SK-N-SH treated with all-trans-retinoic acid at 6 μM for 48 hours (cell line): Measurements from ENCODE around the gene SLC8B1.

Experiments
- ATAC-seq: fragments of 200-7000 bp; cut with Tn5 transposase; 3 replicates; pipeline ENCODE4 v1.9.1; 2020; ENCODE audit warnings: mild to moderate bottlenecking, moderate library complexity
- ARNTL ChIP-seq: fragments of 450-650 bp; formaldehyde crosslinking; IDR thresholded peaks from 2 replicates; pipeline ENCODE4 v1.5.0; 2020; ENCODE audit warnings: low read depth, mild to moderate bottlenecking, moderate library complexity, borderline replicate concordance
- BACH2 ChIP-seq: fragments of 250-450 bp; sonication (Bioruptor Pico); IDR thresholded peaks from 2 replicates; pipeline ENCODE4 v1.9.0; 2021; ENCODE audit warnings: mild to moderate bottlenecking, borderline replicate concordance
- ESRRG ChIP-seq: fragments of 250-450 bp; sonication (Bioruptor Pico); IDR thresholded peaks from 2 replicates; pipeline ENCODE4 v1.6.1; 2021; ENCODE audit warnings: mild to moderate bottlenecking
- GLIS3 ChIP-seq: fragments of 250-450 bp; sonication (Bioruptor Pico); IDR thresholded peaks from 2 replicates; pipeline ENCODE4 v1.5.0; 2020; ENCODE audit warnings: mild to moderate bottlenecking, moderate library complexity
- ISL1 ChIP-seq: fragments of 250-450 bp; sonication (Bioruptor Pico); IDR thresholded peaks from 2 replicates; pipeline ENCODE4 v2.1.2; 2022; ENCODE audit warnings: mild to moderate bottlenecking, moderate library complexity
- PPARA ChIP-seq: fragments of 250-450 bp; sonication (Bioruptor Pico); IDR thresholded peaks from 2 replicates; pipeline ENCODE4 v1.5.0; 2020; ENCODE audit warnings: mild to moderate bottlenecking, borderline replicate concordance
- RARB ChIP-seq: fragments of 250-450 bp; sonication (Bioruptor Pico); IDR thresholded peaks from 2 replicates; pipeline ENCODE4 v1.8.0; 2021; ENCODE audit warnings: mild to moderate bottlenecking, moderate library complexity
- SNAI2 ChIP-seq: fragments of 250-450 bp; sonication (Bioruptor Pico); IDR thresholded peaks from 2 replicates; pipeline ENCODE4 v1.5.0; 2020; ENCODE audit warnings: mild to moderate bottlenecking, moderate library complexity
- TCF4 ChIP-seq: fragments of 250-450 bp; sonication (Bioruptor Pico); IDR thresholded peaks from 2 replicates; pipeline ENCODE4 v1.8.0; 2021; ENCODE audit warnings: mild to moderate bottlenecking, moderate library complexity, borderline replicate concordance
- TOX ChIP-seq: fragments of 250-450 bp; sonication (Bioruptor Pico); IDR thresholded peaks from 2 replicates; pipeline ENCODE4 v1.8.0; 2021; ENCODE audit warnings: mild to moderate bottlenecking, moderate library complexity, borderline replicate concordance
- ZFP3 ChIP-seq: fragments of 250-450 bp; sonication (Bioruptor Pico); IDR thresholded peaks from 2 replicates; pipeline ENCODE4 v1.5.0; 2020; ENCODE audit warnings: mild to moderate bottlenecking, moderate library complexity
- ZFP30 ChIP-seq: fragments of 450-650 bp; formaldehyde crosslinking; IDR thresholded peaks from 2 replicates; pipeline ENCODE4 v1.5.0; 2022; ENCODE audit warnings: mild to moderate bottlenecking, moderate library complexity
- ZNF565 ChIP-seq: fragments of 450-650 bp; formaldehyde crosslinking; conservative IDR thresholded peaks from 2 replicates; pipeline ENCODE4 v1.5.0; 2020; ENCODE audit warnings: low read depth, mild to moderate bottlenecking, moderate library complexity
- ZNF70 ChIP-seq: fragments of 450-650 bp; formaldehyde crosslinking; IDR thresholded peaks from 2 replicates; pipeline ENCODE4 v1.5.0; 2020; ENCODE audit warnings: mild to moderate bottlenecking, moderate library complexity
- TF ChIP-seq, protein P1 (sequence below): fragments of 250-450 bp; sonication (Bioruptor Pico); IDR thresholded peaks from 2 replicates; pipeline ENCODE4 v1.5.1; 2020; ENCODE audit warnings: low read depth, mild to moderate bottlenecking, moderate library complexity
- TF ChIP-seq, protein P2 (sequence below): fragments of 250-450 bp; sonication (Bioruptor Pico); IDR thresholded peaks from 2 replicates; pipeline ENCODE4 v1.8.0; 2021; ENCODE audit warnings: low read depth, mild to moderate bottlenecking, moderate library complexity, borderline replicate concordance
- TF ChIP-seq, protein P3 (sequence below): fragments of 250-450 bp; sonication (Bioruptor Pico); IDR thresholded peaks from 2 replicates; pipeline ENCODE4 v1.5.1; 2021; ENCODE audit warnings: mild to moderate bottlenecking, moderate library complexity
- TF ChIP-seq, protein P4 (sequence below): fragments of 250-450 bp; sonication (Bioruptor Pico); IDR thresholded peaks from 2 replicates; pipeline ENCODE4 v1.5.0; 2020; ENCODE audit warnings: mild to moderate bottlenecking, moderate library complexity
- TF ChIP-seq, protein P5 (sequence below): fragments of 250-450 bp; sonication (Bioruptor Pico); IDR thresholded peaks from 2 replicates; pipeline ENCODE4 v1.8.0; 2020; ENCODE audit warnings: mild to moderate bottlenecking, moderate library complexity, borderline replicate concordance

Gene SLC8B1

DNA sequence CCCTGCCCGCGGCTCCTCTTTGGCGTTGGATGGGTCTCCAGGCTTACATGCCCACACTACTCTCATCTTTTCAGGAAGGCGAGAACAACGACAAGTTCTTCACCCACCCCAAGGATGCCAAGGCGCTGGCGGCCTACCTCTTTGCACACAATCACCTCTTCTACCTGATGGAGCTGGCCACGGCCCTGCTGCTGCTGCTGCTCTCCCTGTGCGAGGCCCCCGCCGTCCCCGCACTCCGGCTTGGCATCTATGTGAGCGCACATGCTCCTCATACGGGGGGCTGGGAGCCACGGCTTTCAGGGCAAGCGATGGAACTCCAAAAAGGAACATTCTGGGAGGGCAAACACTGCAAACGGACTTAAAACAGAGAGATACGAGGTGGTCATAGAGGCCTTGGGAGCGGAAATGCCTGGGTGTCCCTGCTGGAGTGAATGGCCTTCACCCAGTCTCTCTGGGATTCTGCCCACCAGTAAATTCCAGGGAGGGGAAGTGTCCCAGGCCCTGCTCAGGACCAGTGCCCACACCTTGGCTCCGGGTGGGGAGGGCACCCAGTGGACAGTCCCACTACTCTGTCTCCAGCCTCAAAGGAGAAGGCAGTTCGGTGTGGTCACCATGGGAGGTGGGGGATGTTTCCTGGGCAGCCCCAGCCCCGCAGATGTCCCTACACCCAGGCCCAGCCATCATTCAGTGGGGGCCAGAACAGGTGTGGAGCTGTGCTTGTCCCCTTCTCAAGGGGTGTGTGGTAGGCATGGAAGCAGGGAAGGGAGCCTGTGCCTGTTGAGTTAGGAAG, 68.6 kb downstream of the SLC8B1 start:
- ATAC-seq: no peak
- TF ChIP-seq TCF4 (no peak), RARB (CRISPR knock-in tag) (no peak), GLIS3 (CRISPR knock-in tag) (no peak), BACH2 (CRISPR knock-in tag) (no peak), ESRRG (CRISPR knock-in tag) (no peak), ZFP3 (no peak), TOX (CRISPR knock-in tag) (no peak), ARNTL (CRISPR knock-in tag) (no peak), ZFP30 (no peak), ZNF565 (CRISPR knock-in tag) (no peak)
- TF ChIP-seq, protein P1, sequence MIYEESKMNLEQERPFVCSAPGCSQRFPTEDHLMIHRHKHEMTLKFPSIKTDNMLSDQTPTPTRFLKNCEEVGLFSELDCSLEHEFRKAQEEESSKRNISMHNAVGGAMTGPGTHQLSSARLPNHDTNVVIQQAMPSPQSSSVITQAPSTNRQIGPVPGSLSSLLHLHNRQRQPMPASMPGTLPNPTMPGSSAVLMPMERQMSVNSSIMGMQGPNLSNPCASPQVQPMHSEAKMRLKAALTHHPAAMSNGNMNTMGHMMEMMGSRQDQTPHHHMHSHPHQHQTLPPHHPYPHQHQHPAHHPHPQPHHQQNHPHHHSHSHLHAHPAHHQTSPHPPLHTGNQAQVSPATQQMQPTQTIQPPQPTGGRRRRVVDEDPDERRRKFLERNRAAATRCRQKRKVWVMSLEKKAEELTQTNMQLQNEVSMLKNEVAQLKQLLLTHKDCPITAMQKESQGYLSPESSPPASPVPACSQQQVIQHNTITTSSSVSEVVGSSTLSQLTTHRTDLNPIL: no peak
- TF ChIP-seq, protein P2, sequence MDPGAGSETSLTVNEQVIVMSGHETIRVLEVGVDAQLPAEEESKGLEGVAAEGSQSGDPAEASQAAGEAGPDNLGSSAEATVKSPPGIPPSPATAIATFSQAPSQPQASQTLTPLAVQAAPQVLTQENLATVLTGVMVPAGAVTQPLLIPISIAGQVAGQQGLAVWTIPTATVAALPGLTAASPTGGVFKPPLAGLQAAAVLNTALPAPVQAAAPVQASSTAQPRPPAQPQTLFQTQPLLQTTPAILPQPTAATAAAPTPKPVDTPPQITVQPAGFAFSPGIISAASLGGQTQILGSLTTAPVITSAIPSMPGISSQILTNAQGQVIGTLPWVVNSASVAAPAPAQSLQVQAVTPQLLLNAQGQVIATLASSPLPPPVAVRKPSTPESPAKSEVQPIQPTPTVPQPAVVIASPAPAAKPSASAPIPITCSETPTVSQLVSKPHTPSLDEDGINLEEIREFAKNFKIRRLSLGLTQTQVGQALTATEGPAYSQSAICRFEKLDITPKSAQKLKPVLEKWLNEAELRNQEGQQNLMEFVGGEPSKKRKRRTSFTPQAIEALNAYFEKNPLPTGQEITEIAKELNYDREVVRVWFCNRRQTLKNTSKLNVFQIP (CRISPR knock-in tag): no peak
- TF ChIP-seq, protein P3, sequence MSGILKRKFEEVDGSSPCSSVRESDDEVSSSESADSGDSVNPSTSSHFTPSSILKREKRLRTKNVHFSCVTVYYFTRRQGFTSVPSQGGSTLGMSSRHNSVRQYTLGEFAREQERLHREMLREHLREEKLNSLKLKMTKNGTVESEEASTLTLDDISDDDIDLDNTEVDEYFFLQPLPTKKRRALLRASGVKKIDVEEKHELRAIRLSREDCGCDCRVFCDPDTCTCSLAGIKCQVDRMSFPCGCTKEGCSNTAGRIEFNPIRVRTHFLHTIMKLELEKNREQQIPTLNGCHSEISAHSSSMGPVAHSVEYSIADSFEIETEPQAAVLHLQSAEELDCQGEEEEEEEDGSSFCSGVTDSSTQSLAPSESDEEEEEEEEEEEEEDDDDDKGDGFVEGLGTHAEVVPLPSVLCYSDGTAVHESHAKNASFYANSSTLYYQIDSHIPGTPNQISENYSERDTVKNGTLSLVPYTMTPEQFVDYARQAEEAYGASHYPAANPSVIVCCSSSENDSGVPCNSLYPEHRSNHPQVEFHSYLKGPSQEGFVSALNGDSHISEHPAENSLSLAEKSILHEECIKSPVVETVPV (CRISPR knock-in tag): no peak
- TF ChIP-seq, protein P4, sequence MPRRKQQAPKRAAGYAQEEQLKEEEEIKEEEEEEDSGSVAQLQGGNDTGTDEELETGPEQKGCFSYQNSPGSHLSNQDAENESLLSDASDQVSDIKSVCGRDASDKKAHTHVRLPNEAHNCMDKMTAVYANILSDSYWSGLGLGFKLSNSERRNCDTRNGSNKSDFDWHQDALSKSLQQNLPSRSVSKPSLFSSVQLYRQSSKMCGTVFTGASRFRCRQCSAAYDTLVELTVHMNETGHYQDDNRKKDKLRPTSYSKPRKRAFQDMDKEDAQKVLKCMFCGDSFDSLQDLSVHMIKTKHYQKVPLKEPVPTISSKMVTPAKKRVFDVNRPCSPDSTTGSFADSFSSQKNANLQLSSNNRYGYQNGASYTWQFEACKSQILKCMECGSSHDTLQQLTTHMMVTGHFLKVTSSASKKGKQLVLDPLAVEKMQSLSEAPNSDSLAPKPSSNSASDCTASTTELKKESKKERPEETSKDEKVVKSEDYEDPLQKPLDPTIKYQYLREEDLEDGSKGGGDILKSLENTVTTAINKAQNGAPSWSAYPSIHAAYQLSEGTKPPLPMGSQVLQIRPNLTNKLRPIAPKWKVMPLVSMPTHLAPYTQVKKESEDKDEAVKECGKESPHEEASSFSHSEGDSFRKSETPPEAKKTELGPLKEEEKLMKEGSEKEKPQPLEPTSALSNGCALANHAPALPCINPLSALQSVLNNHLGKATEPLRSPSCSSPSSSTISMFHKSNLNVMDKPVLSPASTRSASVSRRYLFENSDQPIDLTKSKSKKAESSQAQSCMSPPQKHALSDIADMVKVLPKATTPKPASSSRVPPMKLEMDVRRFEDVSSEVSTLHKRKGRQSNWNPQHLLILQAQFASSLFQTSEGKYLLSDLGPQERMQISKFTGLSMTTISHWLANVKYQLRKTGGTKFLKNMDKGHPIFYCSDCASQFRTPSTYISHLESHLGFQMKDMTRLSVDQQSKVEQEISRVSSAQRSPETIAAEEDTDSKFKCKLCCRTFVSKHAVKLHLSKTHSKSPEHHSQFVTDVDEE (CRISPR knock-in tag): no peak
- TF ChIP-seq, protein P5, sequence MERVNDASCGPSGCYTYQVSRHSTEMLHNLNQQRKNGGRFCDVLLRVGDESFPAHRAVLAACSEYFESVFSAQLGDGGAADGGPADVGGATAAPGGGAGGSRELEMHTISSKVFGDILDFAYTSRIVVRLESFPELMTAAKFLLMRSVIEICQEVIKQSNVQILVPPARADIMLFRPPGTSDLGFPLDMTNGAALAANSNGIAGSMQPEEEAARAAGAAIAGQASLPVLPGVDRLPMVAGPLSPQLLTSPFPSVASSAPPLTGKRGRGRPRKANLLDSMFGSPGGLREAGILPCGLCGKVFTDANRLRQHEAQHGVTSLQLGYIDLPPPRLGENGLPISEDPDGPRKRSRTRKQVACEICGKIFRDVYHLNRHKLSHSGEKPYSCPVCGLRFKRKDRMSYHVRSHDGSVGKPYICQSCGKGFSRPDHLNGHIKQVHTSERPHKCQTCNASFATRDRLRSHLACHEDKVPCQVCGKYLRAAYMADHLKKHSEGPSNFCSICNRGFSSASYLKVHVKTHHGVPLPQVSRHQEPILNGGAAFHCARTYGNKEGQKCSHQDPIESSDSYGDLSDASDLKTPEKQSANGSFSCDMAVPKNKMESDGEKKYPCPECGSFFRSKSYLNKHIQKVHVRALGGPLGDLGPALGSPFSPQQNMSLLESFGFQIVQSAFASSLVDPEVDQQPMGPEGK (CRISPR knock-in tag): no peak

DNA sequence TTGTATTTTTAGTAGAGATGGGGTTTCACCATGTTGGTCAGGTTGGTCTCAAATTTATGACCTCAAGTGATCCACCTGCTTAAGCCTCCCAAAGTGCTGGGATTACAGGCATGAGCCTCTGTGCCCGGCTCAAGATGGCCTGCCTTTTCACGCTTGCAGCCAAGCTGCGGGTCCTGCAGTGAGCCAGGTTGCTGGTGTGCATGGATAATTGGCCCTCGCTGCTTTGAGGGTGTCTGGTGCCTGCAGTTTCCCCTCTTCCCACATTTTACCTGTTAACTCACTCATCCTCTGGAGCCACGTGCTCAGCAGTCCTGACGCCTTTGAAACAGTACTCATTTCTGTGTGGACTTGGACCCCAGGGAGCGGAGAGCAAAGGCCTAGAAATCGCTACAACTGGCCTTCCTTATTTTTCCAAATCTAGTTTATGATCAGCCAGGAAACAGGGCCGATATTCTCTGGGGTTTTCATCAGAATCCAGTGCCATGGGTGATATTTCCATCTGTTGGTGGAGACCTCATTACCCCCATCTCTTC, 71.4 kb downstream of the SLC8B1 start:
- no peak for ATAC-seq
- TF ChIP-seq, protein P1: no peak
- TF ChIP-seq ESRRG (CRISPR knock-in tag) (no peak), PPARA (CRISPR knock-in tag) (no peak)

DNA sequence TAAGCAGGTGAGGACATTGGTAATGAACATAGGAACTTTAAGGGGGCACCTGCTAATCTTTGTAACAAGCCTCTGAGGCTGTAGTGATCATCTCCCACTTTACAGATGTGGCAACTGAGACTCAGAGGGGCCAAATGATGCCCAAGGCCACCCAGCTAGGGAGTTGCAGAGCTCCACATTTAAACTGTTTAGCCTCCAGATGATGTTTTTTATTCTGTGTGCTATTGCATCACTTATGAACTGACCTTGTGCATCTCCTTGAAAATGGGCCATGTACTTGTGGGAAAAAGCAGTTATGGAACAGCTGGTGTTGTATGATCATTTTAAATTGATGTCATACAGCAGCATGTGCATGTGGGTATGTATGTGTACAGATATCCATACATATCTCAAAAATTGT, 72.2 kb downstream of the SLC8B1 start:
- TF ChIP-seq PPARA (CRISPR knock-in tag) (no peak), TCF4 (no peak), ZNF70 (CRISPR knock-in tag) (no peak), TOX (CRISPR knock-in tag) (no peak), GLIS3 (CRISPR knock-in tag) (no peak), ZFP3 (no peak), RARB (CRISPR knock-in tag) (no peak), SNAI2 (no peak), ISL1 (no peak), ZNF565 (CRISPR knock-in tag) (no peak)
- TF ChIP-seq, protein P5 (CRISPR knock-in tag): no peak
- TF ChIP-seq, protein P3 (CRISPR knock-in tag): no peak
- TF ChIP-seq, protein P2 (CRISPR knock-in tag): no peak

More for the DNA sequence above, 72.2 kb downstream of the SLC8B1 start:
- ATAC-seq: no peak
